Osteoblast (primary cell): ENCODE results near the gene RTN4IP1. TPM values are rescaled to one million over a fixed set of nuclear protein-coding genes. Genes with fewer than 3 reads are reported as not detected.

Experiments
- DNase-seq: peaks from one replicate; pipeline ENCODE4 v3.0.0; 2011; ENCODE audit warnings: low spot score, mixed read lengths; ENCODE audit not compliant: insufficient read length; ENCODE audit errors: missing footprints
- H2AFZ ChIP-seq: 2 replicates; pipeline ENCODE4 v1.6.0; 2011; ENCODE audit warnings: mild to moderate bottlenecking, low read length
- H3K27ac ChIP-seq: 2 replicates; pipeline ENCODE4 v1.5.1; 2011; ENCODE audit warnings: mild to moderate bottlenecking, low read depth, low read length, moderate library complexity
- H3K27me3 ChIP-seq: 2 replicates; pipeline ENCODE4 v1.6.0; 2012; ENCODE audit warnings: mild to moderate bottlenecking, control low read depth, inconsistent platforms, low read length, moderate library complexity; ENCODE audit not compliant: insufficient read depth
- H3K36me3 ChIP-seq: 2 replicates; pipeline ENCODE4 v1.5.1; 2011; ENCODE audit warnings: mild to moderate bottlenecking, low read length, control low read depth, moderate library complexity; ENCODE audit not compliant: insufficient read depth
- H3K4me1 ChIP-seq: 2 replicates; pipeline ENCODE4 v1.5.1; 2011; ENCODE audit warnings: mild to moderate bottlenecking, low read length, control low read depth, moderate library complexity; ENCODE audit not compliant: insufficient read depth
- H3K4me2 ChIP-seq: 2 replicates; pipeline ENCODE4 v1.6.0; 2011; ENCODE audit warnings: mild to moderate bottlenecking, low read length; ENCODE audit not compliant: insufficient read depth
- H3K4me3 ChIP-seq: fragments of 200-600 bp; sonication (generic); 3 replicates; pipeline ENCODE4 v1.5.1; 2012; ENCODE audit warnings: mild to moderate bottlenecking, low read length, inconsistent platforms; ENCODE audit not compliant: insufficient read depth
- H3K79me2 ChIP-seq: 2 replicates; pipeline ENCODE4 v1.6.0; 2012; ENCODE audit warnings: mild to moderate bottlenecking, low read length, control low read depth, inconsistent platforms; ENCODE audit not compliant: insufficient read depth
- H3K9me3 ChIP-seq: 2 replicates; pipeline ENCODE4 v1.5.1; 2011; ENCODE audit warnings: low read depth, low read length, control low read depth
- H4K20me1 ChIP-seq: 2 replicates; pipeline ENCODE4 v1.6.0; 2012; ENCODE audit warnings: mild to moderate bottlenecking, low read length, control low read depth; ENCODE audit not compliant: insufficient read depth
- CTCF ChIP-seq: IDR thresholded peaks from 2 replicates; pipeline ENCODE4 v1.5.1; 2011; ENCODE audit warnings: mild to moderate bottlenecking, low read depth, low read length, moderate library complexity; ENCODE audit errors: extremely low read depth
- total RNA-seq: library from RNA; depleted of rRNA; stranded (reverse); fragments of >200 nt; gene quantifications from 2 replicates; pipeline ENCODE4 v1.2.3, GENCODE V29; 2012

Gene RTN4IP1
- total RNA-seq, 1 donor: 5.1 TPM

DNA sequence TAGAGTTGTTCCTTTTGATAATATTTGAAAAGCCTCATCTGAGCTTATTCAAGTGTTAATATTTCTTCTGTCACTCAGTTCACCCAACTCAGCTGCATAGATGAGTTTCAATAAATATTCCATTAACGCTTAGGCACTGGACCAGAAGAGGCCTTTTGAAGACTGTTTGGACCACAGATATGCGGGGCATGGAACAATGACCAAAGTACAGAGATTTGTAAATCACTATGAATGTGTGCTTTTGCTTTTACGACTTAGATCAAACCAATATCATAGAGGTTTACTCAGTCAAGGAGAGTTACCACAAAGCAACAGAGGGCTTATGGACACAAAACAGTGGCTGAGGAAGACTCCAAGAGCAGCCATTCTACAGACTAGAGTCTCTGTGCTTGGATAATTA, 99.9 kb downstream of the RTN4IP1 start:
- TF ChIP-seq CTCF: no peak
- Histone ChIP-seq H3K4me1 (peaks cover 28% of the 10 kb centered on the region), H3K9me3 (no peaks in the 10 kb centered on the region), H2AFZ (no peak overlapping the region), H3K27me3 (no peaks in the 10 kb centered on the region), H4K20me1 (no peaks in the 10 kb centered on the region), H3K4me3 (no peak overlapping the region), H3K36me3 (no peaks in the 10 kb centered on the region), H3K27ac (no peak overlapping the region), H3K79me2 (no peaks in the 10 kb centered on the region), H3K4me2 (no peak overlapping the region)
- no peak for DNase-seq

DNA sequence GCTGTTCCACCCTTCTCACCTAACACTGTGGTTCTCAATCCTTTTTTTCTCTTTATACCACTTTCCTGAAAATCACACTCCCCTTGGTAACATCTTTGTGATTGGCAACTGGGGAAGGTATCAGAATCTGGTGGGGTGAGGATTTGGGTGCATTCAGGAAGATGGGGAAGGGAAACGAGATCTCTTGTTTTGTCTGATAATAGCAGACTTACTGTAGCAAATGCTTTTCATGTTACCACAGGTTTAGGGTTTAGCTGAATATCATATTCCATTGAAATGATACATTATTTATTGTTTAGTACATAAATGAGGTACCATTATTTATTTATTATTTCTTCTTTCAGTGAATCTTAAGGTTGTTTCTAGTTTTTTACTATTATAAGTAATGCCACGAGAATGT, 100.8 kb downstream of the RTN4IP1 start:
- no peak overlapping the region for H3K4me3 ChIP-seq
- TF ChIP-seq CTCF: no peak
- no peaks in the 10 kb centered on the region for H3K36me3 ChIP-seq
- H3K4me2 ChIP-seq: peak overlapping the region; percentile 24
- no peaks in the 10 kb centered on the region for H3K79me2 ChIP-seq
- H2AFZ ChIP-seq: no peak overlapping the region
- no peak for DNase-seq
- peaks cover 28% of the 10 kb centered on the region for H3K4me1 ChIP-seq
- no peaks in the 10 kb centered on the region for H4K20me1 ChIP-seq
- H3K27me3 ChIP-seq: no peaks in the 10 kb centered on the region
- H3K9me3 ChIP-seq: no peaks in the 10 kb centered on the region
- peak overlapping the region; percentile 61 for H3K27ac ChIP-seq

DNA sequence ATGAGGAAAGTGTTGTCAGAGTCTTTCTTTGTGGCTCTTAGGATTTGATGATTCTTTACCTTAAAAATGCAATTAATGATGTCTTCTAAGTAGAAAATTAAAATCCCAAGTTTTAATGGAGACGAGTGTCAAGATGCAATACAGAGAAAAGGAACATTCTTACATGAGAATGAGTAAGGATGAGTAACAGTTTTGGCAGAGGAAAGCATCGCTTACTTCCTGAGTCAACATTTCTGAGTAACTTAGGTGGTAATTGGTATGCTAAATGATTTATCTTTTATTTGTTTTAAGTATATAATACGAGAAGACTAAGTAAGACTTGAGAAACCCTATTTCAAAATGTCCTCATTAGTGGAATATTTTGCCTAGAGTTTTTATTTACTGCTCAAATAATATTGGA, 101.3 kb downstream of the RTN4IP1 start:
- Histone ChIP-seq H3K4me2 (peak overlapping the region; percentile 24), H3K4me3 (no peak overlapping the region), H3K4me1 (peaks cover 28% of the 10 kb centered on the region), H3K27ac (peak overlapping the region; percentile 61), H3K36me3 (no peaks in the 10 kb centered on the region), H4K20me1 (no peaks in the 10 kb centered on the region), H3K9me3 (no peaks in the 10 kb centered on the region), H3K27me3 (no peaks in the 10 kb centered on the region), H2AFZ (no peak overlapping the region), H3K79me2 (no peaks in the 10 kb centered on the region)
- TF ChIP-seq CTCF: no peak
- no peak for DNase-seq

- Histone ChIP-seq H3K4me2 (no peak overlapping the region), H3K27me3 (no peaks in the 10 kb centered on the region), H3K9me3 (no peaks in the 10 kb centered on the region), H3K4me1 (peaks cover 28% of the 10 kb centered on the region), H3K36me3 (no peaks in the 10 kb centered on the region), H3K27ac (peak overlapping the region; percentile 47), H2AFZ (no peak overlapping the region), H3K79me2 (no peaks in the 10 kb centered on the region), H3K4me3 (no peak overlapping the region), H4K20me1 (no peaks in the 10 kb centered on the region)
- DNase-seq: no peak
- no peak for TF ChIP-seq CTCF
Measured at GRCh38 chr6:106527117-106527516, 102.2 kb downstream of the RTN4IP1 start.
